ENCODE data around the gene SIRT5.

SIRT5 gene

GRCh38 chr6:13572951-13573654, 1.3 kb upstream of the SIRT5 start:
- ChIA-PET CTCF (interaction anchor here (0.6 to 4.6 kb wide), 12 partner anchors 9 to 506 kb away, joined by 3 to 62 read pairs (median 3); partner anchors contain the start of gene NOL7), POLR2A (interaction anchor here (1.6 to 3.2 kb wide), 5 partner anchors 13 to 198 kb away, joined by 4 to 49 read pairs (median 6); partner anchors contain the start of gene NOL7)
- Histone ChIP-seq H3K36me3 (ENCODE audit: control insufficient read depth in 2 of 2, insufficient read depth in 1 of 2, low read length in 2 of 2) (no peaks in the 10 kb centered on the region), H3K4me3 (ENCODE audit: low read depth, low read length) (no peak overlapping the region), H3K27ac (ENCODE audit: extremely low read depth, low read depth, low read length) (no peak overlapping the region; the same call in 1 of the 2 replicates), H3K9me3 (ENCODE audit: control insufficient read depth, insufficient read depth, low read depth, low read length) (no peaks in the 10 kb centered on the region), H3K4me1 (ENCODE audit: control insufficient read depth, insufficient read depth, low read length) (0 out of 2 replicates have a peak, but pooled peaks cover 3% of the 10 kb centered on the region)
- TF ChIP-seq ZBTB20 (tag by site-specific recombination; IDR thresholded peaks at IDR 0.05) (no peak), YY2 (tag by site-specific recombination; IDR thresholded peaks at IDR 0.05) (no peak)

- peak overlapping the region; percentile 93; the same call in 1 of the 2 replicates for H3K27ac ChIP-seq (ENCODE audit: extremely low read depth, low read depth, low read length)
- CTCF ChIA-PET, result interaction anchor here (0.6 to 4.6 kb wide), 13 partner anchors 9 to 505 kb away, joined by 3 to 62 read pairs (median 3); partner anchors contain the start of gene NOL7
- POLR2A ChIA-PET, result interaction anchor here (0.7 to 3.2 kb wide), 18 partner anchors 8 to 405 kb away, joined by 3 to 49 read pairs (median 5); partner anchors contain the start of gene NOL7
Observed at GRCh38 chr6:13573669-13574110, 711 bp upstream of the SIRT5 start.

GRCh38 chr6:13574149-13574570, 241 bp upstream of the SIRT5 start:
- Histone ChIP-seq H3K9me3 (ENCODE audit: control insufficient read depth, insufficient read depth, low read depth, low read length) (no peaks in the 10 kb centered on the region), H3K4me1 (ENCODE audit: control insufficient read depth, insufficient read depth, low read length) (0 out of 2 replicates have a peak, but pooled peaks cover 3% of the 10 kb centered on the region), H3K4me3 (ENCODE audit: low read depth, low read length) (peak overlapping the region; percentile 86), H3K36me3 (ENCODE audit: control insufficient read depth in 2 of 2, insufficient read depth in 1 of 2, low read length in 2 of 2) (no peaks in the 10 kb centered on the region), H3K27ac (ENCODE audit: extremely low read depth, low read depth, low read length) (peak overlapping the region; percentile 93)
- ChIA-PET POLR2A (interaction anchor here (0.6 to 3.2 kb wide), 35 partner anchors 8 to 1710 kb away, joined by 3 to 49 read pairs (median 5); partner anchors contain the start of genes GFOD1, NOL7 and TBC1D7), CTCF (interaction anchor here (0.6 to 4.6 kb wide), 38 partner anchors 8 to 503 kb away, joined by 3 to 62 read pairs (median 5); partner anchors contain the start of genes GFOD1 and NOL7)
- TF ChIP-seq ZNF624 (tag by site-specific recombination; IDR thresholded peaks at IDR 0.05) (no peak), KLF10 (tag by site-specific recombination; IDR thresholded peaks at IDR 0.05) (peak; percentile 70; the same call in 1 of the 2 replicates), ZNF639 (tag by site-specific recombination; IDR thresholded peaks at IDR 0.05) (no peak), ZNF596 (tag by site-specific recombination; IDR thresholded peaks at IDR 0.05) (peak; percentile 35; the same call in 1 of the 2 replicates), SP7 (tag by site-specific recombination; IDR thresholded peaks at IDR 0.05) (no peak), ZNF837 (tag by site-specific recombination; IDR thresholded peaks at IDR 0.05) (no peak), ZNF174 (tag by site-specific recombination; IDR thresholded peaks at IDR 0.05) (no peak), ZNF521 (tag by site-specific recombination; IDR thresholded peaks at IDR 0.05) (no peak), SP2 (tag by site-specific recombination; IDR thresholded peaks at IDR 0.05) (peak; percentile 78), ZNF660 (tag by site-specific recombination; IDR thresholded peaks at IDR 0.05) (peak; percentile 74), ZBTB8A (tag by site-specific recombination; IDR thresholded peaks at IDR 0.05) (no peak), ZNF10 (tag by site-specific recombination; IDR thresholded peaks at IDR 0.05) (no peak), ZBTB44 (tag by site-specific recombination; IDR thresholded peaks at IDR 0.05) (0 out of 2 replicates have a peak, but pooled peaks have one; percentile 17), ZNF354C (tag by site-specific recombination; IDR thresholded peaks at IDR 0.05; ENCODE audit: borderline replicate concordance, low read depth) (no peak), ZSCAN30 (tag by site-specific recombination; IDR thresholded peaks at IDR 0.05) (peak; percentile 55), ZNF555 (tag by site-specific recombination; conservative IDR thresholded peaks at IDR 0.05) (no peak), ZNF175 (tag by site-specific recombination; IDR thresholded peaks at IDR 0.05) (no peak), GLIS1 (tag by site-specific recombination; IDR thresholded peaks at IDR 0.05) (no peak), ZNF561 (tag by site-specific recombination; IDR thresholded peaks at IDR 0.05; ENCODE audit: borderline replicate concordance) (peak; percentile 89), ZNF302 (tag by site-specific recombination; IDR thresholded peaks at IDR 0.05; ENCODE audit: low read depth) (no peak), KLF7 (tag by site-specific recombination; IDR thresholded peaks at IDR 0.05; ENCODE audit: borderline replicate concordance) (no peak)
- TF ChIP-seq, protein P1, sequence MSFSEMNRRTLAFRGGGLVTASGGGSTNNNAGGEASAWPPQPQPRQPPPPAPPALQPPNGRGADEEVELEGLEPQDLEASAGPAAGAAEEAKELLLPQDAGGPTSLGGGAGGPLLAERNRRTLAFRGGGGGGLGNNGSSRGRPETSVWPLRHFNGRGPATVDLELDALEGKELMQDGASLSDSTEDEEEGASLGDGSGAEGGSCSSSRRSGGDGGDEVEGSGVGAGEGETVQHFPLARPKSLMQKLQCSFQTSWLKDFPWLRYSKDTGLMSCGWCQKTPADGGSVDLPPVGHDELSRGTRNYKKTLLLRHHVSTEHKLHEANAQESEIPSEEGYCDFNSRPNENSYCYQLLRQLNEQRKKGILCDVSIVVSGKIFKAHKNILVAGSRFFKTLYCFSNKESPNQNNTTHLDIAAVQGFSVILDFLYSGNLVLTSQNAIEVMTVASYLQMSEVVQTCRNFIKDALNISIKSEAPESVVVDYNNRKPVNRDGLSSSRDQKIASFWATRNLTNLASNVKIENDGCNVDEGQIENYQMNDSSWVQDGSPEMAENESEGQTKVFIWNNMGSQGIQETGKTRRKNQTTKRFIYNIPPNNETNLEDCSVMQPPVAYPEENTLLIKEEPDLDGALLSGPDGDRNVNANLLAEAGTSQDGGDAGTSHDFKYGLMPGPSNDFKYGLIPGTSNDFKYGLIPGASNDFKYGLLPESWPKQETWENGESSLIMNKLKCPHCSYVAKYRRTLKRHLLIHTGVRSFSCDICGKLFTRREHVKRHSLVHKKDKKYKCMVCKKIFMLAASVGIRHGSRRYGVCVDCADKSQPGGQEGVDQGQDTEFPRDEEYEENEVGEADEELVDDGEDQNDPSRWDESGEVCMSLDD (tag by site-specific recombination; IDR thresholded peaks at IDR 0.05), result no peak

More at GRCh38 chr6:13573669-13574110, 711 bp upstream of the SIRT5 start:
- Histone ChIP-seq H3K4me3 (ENCODE audit: low read depth, low read length) (peak overlapping the region; percentile 86), H3K4me1 (ENCODE audit: control insufficient read depth, insufficient read depth, low read length) (0 out of 2 replicates have a peak, but pooled peaks cover 3% of the 10 kb centered on the region), H3K36me3 (ENCODE audit: control insufficient read depth in 2 of 2, insufficient read depth in 1 of 2, low read length in 2 of 2) (no peaks in the 10 kb centered on the region), H3K9me3 (ENCODE audit: control insufficient read depth, insufficient read depth, low read depth, low read length) (no peaks in the 10 kb centered on the region)
- no peak for TF ChIP-seq ZNF350 (tag by site-specific recombination; IDR thresholded peaks at IDR 0.05)
- peak; percentile 80 for TF ChIP-seq ZBTB48 (tag by site-specific recombination; IDR thresholded peaks at IDR 0.05)
- peak; percentile 61 for TF ChIP-seq ZNF335 (tag by site-specific recombination; conservative IDR thresholded peaks at IDR 0.05)

Data from HEK293 (cell line).